Measurements from ENCODE around the gene HTT.

The HTT gene

DNA sequence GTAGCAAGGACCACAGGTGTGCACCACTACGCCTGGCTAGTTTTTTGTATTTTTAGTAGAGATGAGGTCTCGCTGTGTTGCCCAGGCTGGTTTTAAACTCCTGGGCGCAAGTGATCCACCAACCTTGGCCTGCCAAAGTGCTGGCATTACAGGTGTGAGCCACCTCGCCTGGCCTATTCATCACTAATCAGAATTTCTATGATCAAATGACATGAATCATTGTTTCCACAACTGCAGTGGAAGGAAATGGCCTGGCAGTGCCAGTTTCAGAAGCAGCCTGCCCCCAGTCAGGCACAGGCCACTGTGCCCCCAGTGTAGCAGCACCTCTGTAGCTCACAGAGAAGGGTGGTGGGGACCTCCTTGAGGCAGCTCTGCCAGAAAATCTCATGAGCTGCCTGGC, 108.5 kb downstream of the HTT start:
- Mint-ChIP-seq H3K4me3 (no peak overlapping the region), H3K27ac (no peak overlapping the region), H3K27me3 (no peaks in the 10 kb centered on the region), H3K9me3 (no peaks in the 10 kb centered on the region), H3K4me1 (peaks cover 4% of the 10 kb centered on the region)
- DNase-seq = no peak
- no peak for ATAC-seq

DNA sequence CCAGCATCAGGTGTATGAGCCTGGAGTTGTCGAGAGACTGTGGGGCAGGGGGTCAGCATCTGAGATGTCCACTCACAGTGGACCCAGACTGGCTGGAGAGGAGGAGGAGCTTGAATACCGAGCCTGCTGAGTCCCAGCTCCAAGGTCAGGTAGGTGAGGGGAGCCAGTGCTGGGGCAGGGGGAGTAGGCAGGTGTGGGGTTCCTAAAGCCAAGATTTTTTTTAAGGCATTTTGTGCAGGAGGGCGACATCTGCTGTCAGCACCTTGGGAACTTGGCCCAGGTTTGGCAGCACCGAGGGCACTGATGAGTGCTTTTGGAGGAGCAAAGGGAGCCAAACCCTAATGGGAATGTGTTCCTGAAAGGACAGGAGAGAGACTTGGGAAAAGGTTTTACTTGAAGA, 110.2 kb downstream of the HTT start:
- Mint-ChIP-seq H3K4me3 (no peak overlapping the region), H3K27ac (no peak overlapping the region), H3K4me1 (peaks cover 4% of the 10 kb centered on the region), H3K27me3 (no peaks in the 10 kb centered on the region), H3K9me3 (no peaks in the 10 kb centered on the region)
- DNase-seq (no peak), ATAC-seq (no peak)

DNA sequence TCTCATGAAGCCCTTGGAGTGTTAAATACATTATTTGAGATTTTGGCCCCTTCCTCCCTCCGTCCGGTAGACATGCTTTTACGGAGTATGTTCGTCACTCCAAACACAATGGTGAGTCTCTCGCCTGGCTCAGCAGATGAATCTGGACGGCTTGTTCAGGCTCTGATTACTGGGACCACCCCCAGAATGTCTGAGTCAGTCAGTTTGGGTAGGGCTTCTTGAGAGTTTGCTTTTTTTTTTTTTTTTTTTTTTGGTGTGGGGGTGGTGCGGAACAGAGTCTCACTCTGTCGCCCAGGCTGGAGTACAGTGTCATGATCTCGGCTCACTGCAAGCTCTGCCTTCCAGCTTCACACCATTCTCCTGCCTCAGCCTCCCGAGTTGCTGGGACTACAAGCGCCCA, 112.1 kb downstream of the HTT start:
- H3K4me3 Mint-ChIP-seq = no peak overlapping the region
- ATAC-seq (no peak), DNase-seq (no peak)
- no peaks in the 10 kb centered on the region for H3K9me3 Mint-ChIP-seq
- no peak overlapping the region for H3K27ac Mint-ChIP-seq
- peaks cover 10% of the 10 kb centered on the region for H3K4me1 Mint-ChIP-seq
- no peaks in the 10 kb centered on the region for H3K27me3 Mint-ChIP-seq

DNA sequence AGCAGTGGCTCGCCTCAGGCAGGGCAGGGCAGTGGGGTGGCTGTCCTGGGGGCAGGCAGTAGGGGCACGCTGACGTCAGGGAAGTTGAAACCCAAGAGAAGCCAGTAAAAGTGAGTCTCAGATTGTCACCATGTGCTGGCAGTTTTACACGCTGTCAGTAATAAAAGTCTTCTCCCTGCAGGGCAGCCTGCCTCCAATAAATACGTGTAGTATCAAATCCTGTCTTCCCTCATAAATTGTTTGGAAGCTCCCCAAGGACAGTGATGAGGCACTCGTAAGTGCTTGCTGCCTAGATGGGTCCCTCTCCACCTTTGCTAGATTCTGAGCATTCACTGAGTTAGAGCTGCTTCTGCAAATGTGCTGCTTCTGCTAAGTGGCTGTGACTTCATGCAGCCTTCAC, 113.6 kb downstream of the HTT start:
- no peak for DNase-seq
- Mint-ChIP-seq H3K4me3 (no peak overlapping the region), H3K27me3 (no peaks in the 10 kb centered on the region), H3K9me3 (no peaks in the 10 kb centered on the region), H3K27ac (no peak overlapping the region), H3K4me1 (peaks cover 7% of the 10 kb centered on the region)
- no peak for ATAC-seq

DNA sequence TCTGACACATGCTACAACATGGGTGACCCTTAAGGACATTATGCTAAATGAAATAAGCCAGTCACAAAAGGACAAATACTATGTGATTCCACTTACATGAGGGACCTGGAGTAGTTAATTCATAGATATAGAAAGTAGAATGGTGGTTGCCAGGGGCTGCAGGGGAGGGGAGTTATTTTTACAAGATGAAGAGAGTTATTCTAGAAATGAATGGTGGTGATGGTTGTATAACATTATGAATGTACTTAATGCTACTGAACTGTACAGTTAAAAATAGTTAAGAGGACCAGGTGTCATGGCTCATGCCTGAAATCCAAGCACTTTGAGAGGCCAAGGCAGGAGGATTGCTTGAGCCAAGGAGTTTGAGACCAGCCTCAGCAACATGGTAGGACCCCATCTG, 115.0 kb downstream of the HTT start:
- Mint-ChIP-seq H3K27ac (peak overlapping the region; percentile 31 to 67), H3K27me3 (no peaks in the 10 kb centered on the region), H3K4me1 (peaks cover 10% of the 10 kb centered on the region), H3K4me3 (no peak overlapping the region), H3K9me3 (no peaks in the 10 kb centered on the region)
- DNase-seq = no peak
- no peak for ATAC-seq

DNA sequence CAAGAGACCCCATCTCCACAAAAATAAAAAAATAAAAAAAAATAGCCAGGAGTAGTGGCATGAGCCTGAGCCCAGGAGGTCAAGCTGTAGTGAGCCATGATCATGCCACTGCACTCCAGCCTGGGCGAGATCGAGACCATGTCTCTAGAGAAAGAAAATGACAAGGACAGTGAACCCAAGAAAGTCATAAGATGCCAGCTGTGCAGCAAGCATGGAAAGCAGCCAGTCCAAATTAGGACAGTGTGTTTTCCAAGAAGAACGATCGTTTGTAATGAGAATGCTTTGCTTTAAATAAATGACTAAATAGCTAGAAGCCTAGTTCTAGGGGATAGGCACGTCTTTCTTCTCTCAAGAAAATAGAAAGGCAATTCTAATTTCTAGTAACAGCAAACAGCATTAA, 116.1 kb downstream of the HTT start:
- no peak for DNase-seq
- Mint-ChIP-seq H3K4me3 (no peak overlapping the region), H3K27ac (no peak overlapping the region), H3K27me3 (no peaks in the 10 kb centered on the region), H3K4me1 (peaks cover 21% of the 10 kb centered on the region), H3K9me3 (no peaks in the 10 kb centered on the region)
- ATAC-seq = no peak

DNA sequence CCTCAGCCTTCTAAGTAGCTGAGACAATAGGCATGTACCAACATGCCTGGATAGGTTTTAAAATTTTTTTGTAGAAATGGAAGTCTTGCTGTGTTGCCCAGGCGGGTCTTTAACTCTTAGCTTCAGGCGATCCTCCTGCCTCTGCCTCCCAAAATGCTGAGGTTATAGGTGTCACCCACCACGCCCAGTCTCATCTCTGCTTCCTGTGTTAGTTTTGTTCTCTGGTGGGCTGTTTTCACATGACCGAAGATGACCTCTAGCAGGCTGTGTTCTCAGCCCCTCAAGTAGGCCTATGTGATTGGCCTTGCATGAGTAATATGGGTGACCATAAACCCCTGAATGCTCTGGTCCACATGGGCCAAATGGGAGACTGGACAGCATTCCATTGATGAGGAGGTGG, 117.7 kb downstream of the HTT start:
- no peaks in the 10 kb centered on the region for H3K9me3 Mint-ChIP-seq
- H3K27ac Mint-ChIP-seq = peak overlapping the region in 1 of 2 donors; percentile 28
- no peak overlapping the region for H3K4me3 Mint-ChIP-seq
- ATAC-seq = no peak
- no peaks in the 10 kb centered on the region for H3K27me3 Mint-ChIP-seq
- H3K4me1 Mint-ChIP-seq = peaks cover 38% of the 10 kb centered on the region
- DNase-seq = no peak

DNA sequence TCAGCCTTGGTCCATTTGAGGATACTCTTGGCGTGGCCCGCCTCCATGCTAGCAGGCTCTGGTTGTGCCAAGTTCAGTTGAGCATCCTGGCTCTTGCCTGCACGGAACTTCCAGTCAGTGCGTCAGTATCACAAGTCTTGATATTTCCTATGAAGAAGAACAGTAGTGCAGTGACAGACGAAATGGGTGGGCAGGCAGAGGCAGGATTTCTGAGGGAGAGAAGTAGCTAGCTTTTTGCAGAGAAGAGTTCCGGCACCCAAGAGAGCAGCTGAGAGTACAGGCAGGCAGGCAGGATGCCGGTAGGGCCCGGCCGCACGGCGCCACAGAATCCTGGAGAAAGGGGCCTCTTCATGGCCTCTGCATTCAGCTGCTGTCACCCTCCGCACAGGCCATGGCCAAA, 118.3 kb downstream of the HTT start:
- Mint-ChIP-seq H3K4me1 (peaks cover 44% of the 10 kb centered on the region), H3K27ac (no peak overlapping the region), H3K9me3 (no peaks in the 10 kb centered on the region), H3K4me3 (no peak overlapping the region), H3K27me3 (no peaks in the 10 kb centered on the region)
- ATAC-seq (no peak), DNase-seq (no peak)

DNA sequence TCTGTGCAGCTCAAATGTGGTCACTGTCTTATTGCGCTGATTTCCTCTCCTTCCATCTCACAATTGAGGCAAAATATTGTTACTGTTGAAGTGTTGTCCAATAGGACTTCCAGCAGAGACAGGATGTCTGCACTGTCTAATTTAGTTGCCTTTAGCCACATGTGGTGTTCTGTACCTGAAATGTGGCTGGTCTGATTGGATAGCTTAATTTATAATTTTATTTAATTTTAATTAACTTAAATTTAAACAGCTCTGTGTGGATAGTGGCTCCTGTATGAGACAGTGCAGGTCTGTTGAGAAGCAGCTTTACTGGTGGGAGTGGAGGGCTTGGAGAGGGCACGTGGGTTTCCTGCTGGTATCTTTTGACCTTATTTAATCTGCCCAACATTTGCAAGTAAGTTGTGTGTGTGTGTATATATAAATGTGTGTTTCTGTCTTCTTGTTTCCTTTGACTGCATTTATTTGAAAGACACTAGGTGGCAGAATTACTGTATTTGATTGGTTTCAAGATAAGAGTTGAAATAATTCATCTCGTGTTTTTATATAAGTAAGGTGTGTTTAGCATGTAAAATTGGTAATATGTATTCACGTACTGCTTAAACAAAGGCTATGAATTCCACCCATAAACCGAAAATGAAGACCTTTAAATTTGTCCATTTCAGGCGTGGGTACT, 119.2 kb downstream of the HTT start:
- Mint-ChIP-seq H3K27ac (no peak overlapping the region), H3K27me3 (no peaks in the 10 kb centered on the region), H3K4me1 (peaks cover 46% of the 10 kb centered on the region), H3K4me3 (no peak overlapping the region), H3K9me3 (no peaks in the 10 kb centered on the region)
- ATAC-seq = no peak
- no peak for DNase-seq

DNA sequence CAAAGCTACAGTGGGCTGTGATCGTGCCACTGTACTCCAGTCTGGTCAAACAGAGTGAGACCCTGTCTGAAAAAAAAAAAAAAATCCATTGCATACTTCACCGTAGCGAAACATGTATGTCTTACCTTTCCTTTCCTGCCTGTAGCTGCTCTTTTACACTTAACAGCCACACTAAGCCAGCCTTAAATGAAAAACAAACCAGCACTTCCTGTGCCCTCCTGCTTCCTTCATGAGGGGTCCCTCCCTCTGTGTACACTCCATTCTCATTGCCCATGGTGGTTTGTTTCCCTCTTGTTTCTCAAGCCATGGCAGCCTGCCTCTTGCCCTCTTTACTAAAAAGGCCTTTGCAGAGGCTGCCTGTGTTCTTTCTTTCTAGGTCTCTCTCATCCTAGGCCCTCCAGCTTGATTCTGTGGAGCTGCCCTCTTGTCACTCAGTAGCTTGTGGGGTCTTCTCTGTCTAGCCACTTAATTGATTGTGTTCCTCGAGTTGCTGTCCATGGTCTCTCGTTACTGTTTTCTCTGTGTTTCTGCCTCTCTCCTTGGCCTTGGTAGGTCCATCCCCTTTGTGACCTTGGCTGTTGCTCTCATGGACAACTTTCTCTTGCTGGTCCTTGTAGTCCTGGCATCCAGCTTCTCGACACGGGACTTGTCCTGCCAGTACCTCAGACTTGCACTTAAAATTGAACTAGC, 122.3 kb downstream of the HTT start:
- Mint-ChIP-seq H3K27ac (peak overlapping the region in 1 of 2 donors; percentile 22), H3K9me3 (no peaks in the 10 kb centered on the region), H3K4me3 (no peak overlapping the region), H3K27me3 (no peaks in the 10 kb centered on the region), H3K4me1 (peaks cover 49% of the 10 kb centered on the region)
- no peak for ATAC-seq
- no peak for DNase-seq

DNA sequence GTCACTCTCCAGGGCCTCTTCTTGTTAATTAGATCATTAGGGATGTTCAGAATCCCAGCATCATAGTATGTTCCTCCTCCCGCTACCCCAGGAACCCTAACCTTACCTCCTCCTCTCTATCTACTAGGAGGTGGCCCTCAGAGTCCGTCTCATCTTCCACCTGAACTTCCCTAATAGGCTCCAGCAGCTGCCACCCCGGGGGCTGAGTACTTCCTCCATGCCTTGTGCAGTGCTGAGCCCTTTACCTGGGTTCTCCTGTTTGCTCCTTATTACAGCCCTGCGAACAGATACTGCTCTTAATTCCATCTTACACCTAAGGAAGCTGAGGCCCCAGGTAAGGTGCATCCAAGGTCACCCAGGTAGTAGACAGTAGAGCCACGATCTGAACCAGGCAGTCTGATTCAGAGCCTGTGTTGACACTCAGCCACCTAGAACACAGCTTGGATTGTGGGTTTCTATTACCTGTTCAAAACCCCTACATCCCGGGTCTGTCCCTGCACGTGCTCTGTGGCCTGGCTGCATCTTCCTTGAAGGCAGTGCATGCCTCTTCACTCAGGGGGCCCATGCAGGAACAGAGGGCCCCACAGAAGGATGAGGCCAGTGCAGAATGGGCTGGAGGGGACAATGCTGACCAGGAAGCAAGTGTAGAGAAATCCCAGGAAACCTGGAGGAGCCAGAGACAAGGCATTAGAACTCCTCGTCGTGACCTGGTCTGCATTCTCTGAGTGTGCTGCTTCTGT, 123.1 kb downstream of the HTT start:
- Mint-ChIP-seq H3K27me3 (no peaks in the 10 kb centered on the region), H3K4me3 (no peak overlapping the region), H3K27ac (no peak overlapping the region), H3K9me3 (no peaks in the 10 kb centered on the region), H3K4me1 (peaks cover 57% of the 10 kb centered on the region)
- no peak for DNase-seq
- ATAC-seq = no peak

DNA sequence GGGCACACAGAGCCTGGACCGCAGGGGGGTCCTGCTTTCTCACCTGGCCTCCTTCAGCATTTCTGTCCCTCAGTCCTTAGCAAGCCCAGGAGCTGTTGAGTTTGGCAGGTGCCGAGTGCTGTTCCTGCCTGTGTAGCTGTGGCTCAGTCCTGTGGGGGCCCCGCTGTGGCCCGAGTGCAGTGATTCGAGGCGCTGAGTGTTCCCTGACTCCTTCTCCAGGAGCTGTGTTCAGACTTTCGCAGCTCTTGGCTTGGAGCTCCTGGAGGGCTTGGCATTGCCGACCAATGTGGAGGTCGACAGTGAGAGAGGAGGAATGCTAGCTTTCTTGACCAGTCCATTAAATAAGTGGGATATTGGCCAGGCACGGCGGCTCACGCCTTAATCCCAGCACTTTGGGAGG, 124.4 kb downstream of the HTT start:
- no peak overlapping the region for H3K27ac Mint-ChIP-seq

DNA sequence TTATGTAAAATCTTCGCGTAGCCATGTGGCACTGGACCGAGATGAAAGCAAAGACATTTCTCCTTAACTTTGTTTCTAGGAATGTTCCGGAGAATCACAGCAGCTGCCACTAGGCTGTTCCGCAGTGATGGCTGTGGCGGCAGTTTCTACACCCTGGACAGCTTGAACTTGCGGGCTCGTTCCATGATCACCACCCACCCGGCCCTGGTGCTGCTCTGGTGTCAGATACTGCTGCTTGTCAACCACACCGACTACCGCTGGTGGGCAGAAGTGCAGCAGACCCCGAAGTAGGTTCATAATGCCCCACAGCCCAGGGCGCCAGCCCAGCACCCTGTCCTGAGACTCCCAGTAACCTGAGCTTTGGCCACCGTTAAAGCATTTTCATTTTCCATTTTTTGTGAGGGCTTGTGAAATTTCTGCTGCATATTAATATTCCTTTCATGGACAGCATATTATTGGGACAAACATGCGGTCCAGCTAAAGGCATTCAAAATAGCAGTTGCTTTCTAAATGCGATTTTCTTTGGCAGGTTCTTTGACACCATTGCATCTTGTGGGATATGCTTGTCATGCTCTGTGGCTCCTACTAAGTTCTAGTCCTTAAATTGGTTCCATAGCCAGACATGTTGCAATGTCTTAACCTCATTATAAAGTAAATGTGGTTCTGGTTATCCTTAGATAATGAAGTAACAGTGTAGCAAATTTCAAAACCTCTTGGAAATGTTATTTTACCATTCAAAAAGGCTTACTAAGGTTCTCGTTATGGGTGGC, 125.4 kb downstream of the HTT start:
- Mint-ChIP-seq H3K27ac (no peak overlapping the region), H3K4me1 (peaks cover 60% of the 10 kb centered on the region), H3K27me3 (no peaks in the 10 kb centered on the region), H3K9me3 (no peaks in the 10 kb centered on the region), H3K4me3 (no peak overlapping the region)
- ATAC-seq (no peak), DNase-seq (no peak)

More for the DNA sequence above, 124.4 kb downstream of the HTT start:
- H3K9me3 Mint-ChIP-seq = no peaks in the 10 kb centered on the region
- no peaks in the 10 kb centered on the region for H3K27me3 Mint-ChIP-seq
- H3K4me3 Mint-ChIP-seq = no peak overlapping the region
- no peak for DNase-seq
- no peak for ATAC-seq
- H3K4me1 Mint-ChIP-seq = peaks cover 68% of the 10 kb centered on the region

DNA sequence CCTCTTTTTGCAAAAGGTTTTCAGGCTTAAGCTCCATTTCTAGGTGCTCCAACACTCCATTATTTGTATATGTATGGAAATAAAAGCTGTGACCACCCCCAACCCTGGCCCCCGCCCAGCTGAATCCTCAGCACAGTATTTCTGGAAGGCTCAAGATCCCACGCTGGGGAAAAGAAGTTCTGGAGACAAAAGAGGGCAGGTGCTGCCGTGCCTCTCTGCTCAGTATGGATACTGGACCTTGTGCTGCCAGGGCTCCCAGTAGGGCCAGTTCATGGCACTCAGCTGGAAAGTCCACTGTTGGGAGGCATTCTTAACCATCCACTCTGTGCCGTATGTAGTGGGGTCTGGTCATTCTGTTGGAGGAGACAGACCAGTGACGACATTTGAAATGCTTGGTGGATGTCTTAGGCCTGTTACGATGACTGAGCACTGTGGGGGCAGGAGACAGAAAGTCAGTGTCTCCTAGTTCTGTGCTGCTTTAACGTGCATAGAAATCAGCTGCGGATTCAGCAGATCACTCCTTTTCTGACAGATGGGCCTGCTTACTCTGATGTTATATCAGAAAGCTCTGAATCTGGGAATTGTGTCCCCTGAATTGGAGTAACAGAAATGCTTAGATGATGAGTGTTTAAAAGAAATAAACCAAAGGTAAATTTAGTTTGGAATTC, 126.1 kb downstream of the HTT start:
- ATAC-seq (no peak), DNase-seq (no peak)
- no peak overlapping the region for H3K4me3 Mint-ChIP-seq
- H3K4me1 Mint-ChIP-seq = peaks cover 53% of the 10 kb centered on the region
- H3K9me3 Mint-ChIP-seq = no peaks in the 10 kb centered on the region
- no peak overlapping the region for H3K27ac Mint-ChIP-seq
- H3K27me3 Mint-ChIP-seq = no peaks in the 10 kb centered on the region

Measured in stimulated activated naive CD8-positive, alpha-beta T cell treated with anti-CD3 and anti-CD28 coated beads, Interleukin-15, amount 100 ng/mL, for 72 hours (primary cell).